Cardiac muscle cell (in vitro differentiated cells and primary cell): ENCODE data around the gene GLB1L2. TPM values are rescaled to one million over a fixed set of nuclear protein-coding genes. Genes with fewer than 3 reads are reported as not detected.

Experiments
- DNase-seq, 2 donors: peaks; one replicate each; pipeline versions ENCODE4 v3.0.0 to v3.0.0-alpha.2; 2010 to 2017; ENCODE audit warnings: low read depth in 1 of 2, low spot score in 1 of 2
- H3K27ac ChIP-seq: fragments of 200-600 bp; sonication (generic); 2 replicates; pipeline ENCODE4 v1.5.1; 2016
- H3K27me3 ChIP-seq: fragments of 200-600 bp; sonication (generic); 2 replicates; pipeline ENCODE4 v1.6.0; 2016; ENCODE audit warnings: control low read depth
- H3K36me3 ChIP-seq: fragments of 200-600 bp; sonication (generic); 2 replicates; pipeline ENCODE4 v1.5.1; 2016; ENCODE audit warnings: control low read depth
- H3K4me1 ChIP-seq: fragments of 200-600 bp; sonication (generic); 2 replicates; pipeline ENCODE4 v1.8.1; 2017; ENCODE audit warnings: low read depth, mild to moderate bottlenecking, mixed run types
- H3K4me3 ChIP-seq: fragments of 200-600 bp; sonication (generic); 2 replicates; pipeline ENCODE4 v1.5.1; 2016; ENCODE audit warnings: mild to moderate bottlenecking
- H3K9me3 ChIP-seq: fragments of 200-600 bp; sonication (generic); 2 replicates; pipeline ENCODE4 v1.5.1; 2017; ENCODE audit warnings: low read depth, mild to moderate bottlenecking, control low read depth
- polyA plus RNA-seq: library from polyadenylated mRNA; unstranded; fragments of >200 nt; fragmentation: Nextera tagmentation; extraction: Ambion mirVana; gene quantifications from 2 replicates; pipeline ENCODE4 v1.2.1, GENCODE V29; 2016
- total RNA-seq: library from RNA; depleted of rRNA; stranded (reverse); fragments of >200 nt; gene quantifications from 2 replicates; pipeline ENCODE4 v1.2.3, GENCODE V29; 2016
- TF ChIP-seq, protein P1 (sequence below): IDR thresholded peaks from 2 replicates; pipeline ENCODE4 v1.5.1; 2012; ENCODE audit warnings: low read depth, mild to moderate bottlenecking, low read length

The GLB1L2 gene
- total and polyA plus RNA-seq, 2 experiments from 2014 or later = 2.6 to 3.8 TPM

DNA sequence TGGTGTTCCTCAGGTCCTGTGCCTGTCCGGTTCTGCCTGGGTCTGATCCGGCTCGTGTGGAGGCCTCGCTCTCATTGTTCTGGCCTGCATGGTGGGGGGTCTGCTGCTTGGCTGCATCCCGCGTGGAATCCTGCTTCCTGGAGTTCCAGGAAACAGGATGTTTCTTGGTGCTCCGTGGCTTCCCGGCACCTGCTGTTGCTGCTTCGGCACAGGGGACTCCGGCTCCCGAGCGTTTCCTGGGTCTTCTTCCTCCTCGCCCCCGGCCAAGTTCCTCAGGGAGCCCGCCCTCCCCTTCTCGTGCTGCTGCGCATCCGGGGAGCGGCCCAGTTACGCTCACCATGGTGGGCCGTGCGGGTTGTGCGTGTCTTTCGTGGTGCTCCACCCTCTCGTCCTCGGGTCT lies 29.9 kb downstream of the GLB1L2 start:
- TF ChIP-seq, protein P1, sequence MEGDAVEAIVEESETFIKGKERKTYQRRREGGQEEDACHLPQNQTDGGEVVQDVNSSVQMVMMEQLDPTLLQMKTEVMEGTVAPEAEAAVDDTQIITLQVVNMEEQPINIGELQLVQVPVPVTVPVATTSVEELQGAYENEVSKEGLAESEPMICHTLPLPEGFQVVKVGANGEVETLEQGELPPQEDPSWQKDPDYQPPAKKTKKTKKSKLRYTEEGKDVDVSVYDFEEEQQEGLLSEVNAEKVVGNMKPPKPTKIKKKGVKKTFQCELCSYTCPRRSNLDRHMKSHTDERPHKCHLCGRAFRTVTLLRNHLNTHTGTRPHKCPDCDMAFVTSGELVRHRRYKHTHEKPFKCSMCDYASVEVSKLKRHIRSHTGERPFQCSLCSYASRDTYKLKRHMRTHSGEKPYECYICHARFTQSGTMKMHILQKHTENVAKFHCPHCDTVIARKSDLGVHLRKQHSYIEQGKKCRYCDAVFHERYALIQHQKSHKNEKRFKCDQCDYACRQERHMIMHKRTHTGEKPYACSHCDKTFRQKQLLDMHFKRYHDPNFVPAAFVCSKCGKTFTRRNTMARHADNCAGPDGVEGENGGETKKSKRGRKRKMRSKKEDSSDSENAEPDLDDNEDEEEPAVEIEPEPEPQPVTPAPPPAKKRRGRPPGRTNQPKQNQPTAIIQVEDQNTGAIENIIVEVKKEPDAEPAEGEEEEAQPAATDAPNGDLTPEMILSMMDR = no peak
- Histone ChIP-seq H3K27me3 (no peaks in the 10 kb centered on the region), H3K9me3 (no peaks in the 10 kb centered on the region), H3K4me1 (no peaks in the 10 kb centered on the region), H3K36me3 (no peaks in the 10 kb centered on the region), H3K4me3 (no peak overlapping the region), H3K27ac (no peak overlapping the region)
- DNase-seq = no peak

DNA sequence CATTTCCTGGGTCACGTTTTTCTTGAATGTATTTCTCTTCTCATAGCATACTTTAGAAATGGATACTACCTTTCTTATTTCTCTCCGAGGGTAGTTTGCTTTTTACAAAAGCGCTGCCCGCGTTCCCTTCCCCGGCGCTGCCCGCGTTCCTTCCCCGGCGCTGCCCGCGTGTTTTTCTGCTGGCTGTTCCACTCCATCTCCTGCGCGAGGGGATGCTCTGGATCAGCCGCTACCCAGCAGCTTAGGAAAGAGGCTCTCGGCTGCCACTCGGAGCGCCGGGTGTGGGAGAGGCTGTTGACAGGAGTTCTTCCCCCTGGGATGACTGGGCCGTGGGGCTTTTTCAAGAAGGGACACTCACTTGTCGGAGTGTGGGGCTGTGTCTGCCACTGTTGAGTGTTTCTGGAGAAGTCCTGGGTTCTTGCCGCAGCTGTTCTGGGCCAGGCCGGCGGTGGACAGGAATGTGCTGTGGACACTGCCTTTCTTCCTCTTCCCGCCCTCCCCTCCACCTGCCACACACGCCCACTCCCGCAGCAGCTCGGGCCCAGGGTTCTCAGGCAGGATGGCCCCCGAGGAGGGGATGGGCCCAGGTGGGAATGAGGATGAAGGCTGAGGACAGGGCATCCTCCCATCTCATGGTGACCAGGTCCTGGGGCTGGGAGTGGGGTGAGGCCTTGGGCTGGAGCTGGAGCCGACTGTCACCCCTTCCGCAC lies 30.6 kb downstream of the GLB1L2 start:
- no peak for DNase-seq
- Histone ChIP-seq H3K36me3 (no peaks in the 10 kb centered on the region), H3K27me3 (no peaks in the 10 kb centered on the region), H3K27ac (no peak overlapping the region), H3K9me3 (no peaks in the 10 kb centered on the region), H3K4me1 (no peaks in the 10 kb centered on the region), H3K4me3 (no peak overlapping the region)
- TF ChIP-seq, protein P1 = no peak

DNA sequence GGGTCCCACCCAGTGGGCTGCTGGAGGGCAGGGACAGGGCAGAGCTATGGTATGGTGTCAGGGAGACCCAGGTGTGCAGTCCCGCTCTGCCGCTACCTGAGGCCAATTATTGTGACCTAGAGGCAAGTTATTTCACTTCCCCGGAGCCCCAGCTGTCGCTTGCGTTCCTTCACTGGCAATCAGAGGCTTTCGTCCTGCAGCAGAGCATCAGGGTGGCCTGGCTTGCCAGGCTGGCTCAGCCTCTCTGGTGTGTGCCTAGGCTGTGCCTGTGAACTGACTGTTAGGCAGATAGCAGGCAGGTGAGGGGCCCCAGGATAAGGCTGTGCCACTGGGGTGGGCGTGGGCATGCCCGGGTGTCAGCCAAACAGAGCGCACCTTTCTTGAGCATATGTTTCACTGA lies 31.4 kb downstream of the GLB1L2 start:
- DNase-seq = no peak
- H3K36me3 ChIP-seq = no peaks in the 10 kb centered on the region
- H3K9me3 ChIP-seq = no peaks in the 10 kb centered on the region
- H3K27me3 ChIP-seq = no peaks in the 10 kb centered on the region
- no peaks in the 10 kb centered on the region for H3K4me1 ChIP-seq
- H3K4me3 ChIP-seq = no peak overlapping the region
- no peak overlapping the region for H3K27ac ChIP-seq
- TF ChIP-seq, protein P1 = no peak

DNA sequence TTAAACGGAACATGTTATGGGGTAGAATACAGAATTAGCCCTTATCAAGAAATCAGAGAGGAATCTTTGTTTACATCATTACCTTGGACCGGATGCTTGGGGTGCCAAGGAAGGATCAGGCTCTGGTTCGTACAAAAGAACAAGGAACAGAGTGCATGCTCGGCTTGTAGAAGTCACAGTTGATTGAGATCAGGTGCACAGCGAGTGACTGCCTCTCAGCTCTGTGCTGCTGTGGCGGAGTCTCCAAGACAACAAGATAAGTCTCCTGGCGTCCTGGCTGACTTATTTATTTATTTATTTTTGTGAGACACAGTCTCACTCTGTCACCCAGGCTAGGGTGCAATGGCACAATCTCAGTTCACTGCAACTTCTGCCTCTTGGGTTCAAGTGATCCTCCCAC lies 31.8 kb downstream of the GLB1L2 start:
- Histone ChIP-seq H3K27me3 (no peaks in the 10 kb centered on the region), H3K9me3 (no peaks in the 10 kb centered on the region), H3K36me3 (no peaks in the 10 kb centered on the region), H3K4me3 (no peak overlapping the region), H3K27ac (no peak overlapping the region), H3K4me1 (no peaks in the 10 kb centered on the region)
- TF ChIP-seq, protein P1 = no peak
- peak in 1 of 2 donors; percentile 23 for DNase-seq

DNA sequence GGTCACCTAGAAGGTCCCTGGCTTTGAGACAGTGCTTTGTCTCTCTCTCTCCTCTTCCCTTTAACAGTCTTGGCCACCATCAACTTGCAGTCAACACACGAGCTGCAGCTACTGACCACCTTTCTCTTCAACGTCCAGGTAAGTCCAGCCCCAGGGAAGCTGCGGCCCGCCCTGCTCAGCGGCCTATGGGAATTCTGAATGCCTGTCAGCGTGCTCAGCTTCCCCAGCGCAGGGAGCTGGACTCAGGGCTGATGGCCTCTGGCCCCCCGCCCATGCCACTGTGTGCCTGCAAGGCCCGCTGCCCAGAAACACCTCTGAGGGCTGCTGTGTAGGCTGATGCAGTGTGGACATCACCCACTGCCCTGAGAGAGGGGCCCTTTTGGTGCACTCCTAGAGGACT lies 32.5 kb downstream of the GLB1L2 start:
- Histone ChIP-seq H3K4me1 (no peaks in the 10 kb centered on the region), H3K36me3 (no peaks in the 10 kb centered on the region), H3K4me3 (no peak overlapping the region), H3K27ac (no peak overlapping the region), H3K27me3 (no peaks in the 10 kb centered on the region), H3K9me3 (no peaks in the 10 kb centered on the region)
- TF ChIP-seq, protein P1 = no peak
- no peak for DNase-seq
